Transverse colon (tissue), 4 donors: Measurements from ENCODE around the gene CNTN4.

Experiments
- EP300 ChIP-seq: sonication (generic); formaldehyde crosslinking; IDR thresholded peaks from one replicate; pipeline ENCODE4 v1.6.1; 2017; ENCODE audit warnings: antibody characterized with exemption, low read depth
- POLR2AphosphoS5 ChIP-seq, 3 donors: sonication (generic); formaldehyde crosslinking; IDR thresholded peaks; one replicate each; pipeline ENCODE4 v1.6.1; 2016; ENCODE audit warnings: antibody characterized with exemption in 3 of 3
- TF ChIP-seq, protein P1 (sequence below), 5 experiments: fragments of 200-600 bp in 3 of 5; fragments of 450-650 bp in 2 of 5; sonication (generic) in 3 of 5; IDR thresholded peaks; 1 replicate in 2 of 5; 2 replicates in 3 of 5; pipeline ENCODE4 v1.5.1; 2016 to 2017; ENCODE audit warnings: antibody characterized with exemption in 5 of 5, inconsistent platforms in 3 of 5, mild to moderate bottlenecking in 2 of 5, moderate library complexity in 1 of 5

DNA sequence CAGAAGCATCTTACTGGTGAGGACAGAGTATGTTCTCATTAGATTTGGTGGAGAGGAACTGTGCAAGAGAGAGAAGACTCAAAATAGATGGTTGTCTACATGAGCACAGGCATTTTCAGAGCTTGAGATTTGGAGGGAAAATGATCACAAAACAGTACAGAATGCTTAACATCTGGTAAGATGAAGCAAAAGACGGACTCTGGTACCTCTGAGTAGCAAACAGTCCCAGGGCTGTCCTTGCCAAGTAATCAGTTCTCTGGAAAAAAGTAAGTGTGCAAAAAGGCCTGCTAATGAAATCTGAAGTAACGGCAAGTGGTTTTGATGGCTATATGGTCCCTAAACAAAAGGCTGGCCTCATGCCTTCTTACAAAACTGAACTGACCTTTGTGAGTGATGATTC lies 414.2 kb downstream of the CNTN4 start:
- TF ChIP-seq, protein P1, sequence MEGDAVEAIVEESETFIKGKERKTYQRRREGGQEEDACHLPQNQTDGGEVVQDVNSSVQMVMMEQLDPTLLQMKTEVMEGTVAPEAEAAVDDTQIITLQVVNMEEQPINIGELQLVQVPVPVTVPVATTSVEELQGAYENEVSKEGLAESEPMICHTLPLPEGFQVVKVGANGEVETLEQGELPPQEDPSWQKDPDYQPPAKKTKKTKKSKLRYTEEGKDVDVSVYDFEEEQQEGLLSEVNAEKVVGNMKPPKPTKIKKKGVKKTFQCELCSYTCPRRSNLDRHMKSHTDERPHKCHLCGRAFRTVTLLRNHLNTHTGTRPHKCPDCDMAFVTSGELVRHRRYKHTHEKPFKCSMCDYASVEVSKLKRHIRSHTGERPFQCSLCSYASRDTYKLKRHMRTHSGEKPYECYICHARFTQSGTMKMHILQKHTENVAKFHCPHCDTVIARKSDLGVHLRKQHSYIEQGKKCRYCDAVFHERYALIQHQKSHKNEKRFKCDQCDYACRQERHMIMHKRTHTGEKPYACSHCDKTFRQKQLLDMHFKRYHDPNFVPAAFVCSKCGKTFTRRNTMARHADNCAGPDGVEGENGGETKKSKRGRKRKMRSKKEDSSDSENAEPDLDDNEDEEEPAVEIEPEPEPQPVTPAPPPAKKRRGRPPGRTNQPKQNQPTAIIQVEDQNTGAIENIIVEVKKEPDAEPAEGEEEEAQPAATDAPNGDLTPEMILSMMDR (IDR thresholded peaks at IDR 0.05) = no peak
- TF ChIP-seq POLR2AphosphoS5 (IDR thresholded peaks at IDR 0.05) = no peak
- no peak for TF ChIP-seq EP300
